GM12873 (cell line): ENCODE measurements around the gene HSP90B1.

Experiments used
- CTCF ChIP-seq: IDR thresholded peaks from 2 replicates; pipeline ENCODE4 v1.5.1; 2012; ENCODE audit warnings: low read depth, mild to moderate bottlenecking, moderate library complexity, low read length, control low read depth; ENCODE audit not compliant: insufficient read depth; ENCODE audit errors: missing control alignments

Gene HSP90B1

GRCh38 chr12:103952497-103952896, 22.3 kb downstream of the HSP90B1 start:
- no peak for TF ChIP-seq CTCF

- no peak for TF ChIP-seq CTCF
Measured at GRCh38 chr12:103955811-103956508, 25.8 kb downstream of the HSP90B1 start.

GRCh38 chr12:103956509-103957027, 26.4 kb downstream of the HSP90B1 start:
- no peak for TF ChIP-seq CTCF

- no peak for TF ChIP-seq CTCF
Measured at GRCh38 chr12:103957865-103958388, 27.7 kb downstream of the HSP90B1 start.

- no peak for TF ChIP-seq CTCF
Measured at GRCh38 chr12:103958621-103959020, 28.4 kb downstream of the HSP90B1 start.

GRCh38 chr12:103960616-103961227, 30.5 kb downstream of the HSP90B1 start:
- no peak for TF ChIP-seq CTCF

GRCh38 chr12:103962493-103962892, 32.3 kb downstream of the HSP90B1 start:
- TF ChIP-seq CTCF = no peak
